ENCODE results near the gene DHRSX. TPM values are rescaled to one million over a fixed set of nuclear protein-coding genes. Genes with fewer than 3 reads are reported as not detected.

The DHRSX gene
- total and polyA plus RNA-seq, 10 of the 15 experiments (the other 5 are each of a cell fraction or from before 2014, with no cell fraction given): 1.7 to 39.5 (median 16.5) TPM

Other genes with a start within 250 kb of the DHRSX start
- 45.6 and 48.9 TPM in 2 replicates for gene ZBED1, start within 50 bp of the DHRSX start, total RNA-seq (2014; rRNA removed)
- gene ZBED1, start within 50 bp of the DHRSX start, total RNA-seq (2014; rRNA removed; fragmentation: Illumina TruSeq; extraction: Trizol): 33.9 and 40.0 TPM in 2 replicates
- 73.6 and 75.5 TPM in 2 replicates for gene ZBED1, start within 50 bp of the DHRSX start, total RNA-seq (2021)
- 24.1 and 32.8 TPM in 2 replicates for gene ZBED1, start within 50 bp of the DHRSX start, polyA plus RNA-seq (2011; rRNA removed)
- gene ZBED1, start within 50 bp of the DHRSX start, polyA plus RNA-seq (2014; fragmentation: Illumina TruSeq; extraction: Trizol): 31.7 and 38.6 TPM in 2 replicates
- gene ZBED1, start within 50 bp of the DHRSX start, polyA plus RNA-seq (2014; fragmentation: Nextera tagmentation; extraction: Ambion mirVana): 1 to 10 TPM; 1.9 to 4.8 TPM
- gene ZBED1, start within 50 bp of the DHRSX start, polyA plus RNA-seq (2014; rRNA removed): 40.9 and 43.1 TPM in 2 replicates
- 10 to 100 TPM; 47.6 to 48.3 TPM for gene ZBED1, start within 50 bp of the DHRSX start, polyA plus RNA-seq (2016; fragmentation: Nextera tagmentation; extraction: Ambion mirVana)
- 157 and 163 TPM in 2 replicates for gene CD99, start 190.3 kb upstream of the DHRSX start, total RNA-seq (2014; rRNA removed)
- gene CD99, start 190.3 kb upstream of the DHRSX start, total RNA-seq (2014; rRNA removed; fragmentation: Illumina TruSeq; extraction: Trizol): 128 and 134 TPM in 2 replicates
- 174 and 181 TPM in 2 replicates for gene CD99, start 190.3 kb upstream of the DHRSX start, total RNA-seq (2021)
- 31.4 and 43.4 TPM in 2 replicates for gene CD99, start 190.3 kb upstream of the DHRSX start, polyA plus RNA-seq (2011; rRNA removed)
- 148 and 154 TPM in 2 replicates for gene CD99, start 190.3 kb upstream of the DHRSX start, polyA plus RNA-seq (2014; fragmentation: Illumina TruSeq; extraction: Trizol)
- 10 to 100 TPM; 24.8 to 52.1 TPM for gene CD99, start 190.3 kb upstream of the DHRSX start, polyA plus RNA-seq (2014; fragmentation: Nextera tagmentation; extraction: Ambion mirVana)
- 227 and 242 TPM in 2 replicates for gene CD99, start 190.3 kb upstream of the DHRSX start, polyA plus RNA-seq (2014; rRNA removed)
- gene CD99, start 190.3 kb upstream of the DHRSX start, polyA plus RNA-seq (2016; fragmentation: Nextera tagmentation; extraction: Ambion mirVana): 100 to 1,000 TPM; 169 to 193 TPM